NCI-H1436 (cell line): Measurements from ENCODE around the gene LTBP2.

Experiments
- DNase-seq: peaks from one replicate; lab custom pipeline; 2025; lab: John Stamatoyannopoulos, UW

Gene LTBP2

DNA sequence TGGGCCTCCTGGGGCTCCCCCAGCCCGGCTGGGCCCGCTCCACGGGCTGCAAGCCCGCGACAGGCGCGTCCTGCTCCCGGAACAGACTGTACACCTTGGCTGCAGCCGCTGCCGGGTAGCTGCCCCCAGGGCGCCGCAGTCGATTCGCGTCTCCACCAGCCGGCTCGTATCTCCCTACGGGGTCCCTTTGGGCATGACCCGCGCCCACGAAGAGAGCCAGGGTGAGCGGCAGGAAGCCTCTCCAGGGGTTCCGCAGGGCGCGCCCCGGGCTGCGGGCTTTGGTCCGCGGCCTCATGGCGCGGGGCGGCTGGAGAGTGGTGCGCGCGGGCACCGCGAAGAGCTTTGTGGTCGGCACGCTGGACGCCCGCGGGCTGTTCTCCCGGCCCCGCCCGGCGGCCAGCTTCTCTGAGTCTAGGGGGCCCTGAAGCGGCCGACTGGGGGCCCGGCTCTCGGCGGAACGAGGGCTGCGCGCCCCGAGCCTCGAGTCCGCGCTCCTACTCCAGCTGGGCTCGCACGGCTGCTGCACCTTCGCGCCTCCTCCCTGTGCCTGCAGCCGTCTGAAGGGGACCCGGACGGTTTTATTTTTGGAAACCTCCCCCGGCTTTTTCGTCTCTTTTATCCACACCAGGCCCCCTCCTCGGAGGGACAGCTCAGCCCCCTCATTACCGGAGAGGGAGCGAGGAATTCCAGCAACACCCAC, at the start of gene LTBP2:
Gene LTBP2, minus strand, starts transcription at position 588 of the 700 bp plus-strand sequence. Its CDS starts 293 bp downstream, at position 295.
- DNase-seq: no peak

DNA sequence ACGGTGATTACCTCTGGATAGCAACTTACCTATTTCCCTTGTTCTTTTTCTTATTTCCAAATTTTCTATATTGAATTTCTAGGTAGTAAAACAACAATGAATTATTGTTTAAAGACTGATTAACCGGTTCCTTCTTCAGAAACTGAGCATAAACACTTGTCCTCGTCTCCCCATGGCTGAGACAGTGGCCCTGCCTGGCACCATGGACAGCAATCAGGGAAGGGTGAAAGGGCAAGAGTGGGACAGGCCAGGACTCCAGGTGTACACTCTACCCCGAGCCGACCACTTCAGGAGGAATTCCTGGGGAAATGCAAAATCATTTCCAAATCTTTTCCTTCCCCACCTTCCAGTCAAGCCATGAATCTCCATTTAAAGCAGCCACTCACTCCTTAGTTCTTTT, 48.8 kb upstream of the LTBP2 start:
- no peak for DNase-seq

DNA sequence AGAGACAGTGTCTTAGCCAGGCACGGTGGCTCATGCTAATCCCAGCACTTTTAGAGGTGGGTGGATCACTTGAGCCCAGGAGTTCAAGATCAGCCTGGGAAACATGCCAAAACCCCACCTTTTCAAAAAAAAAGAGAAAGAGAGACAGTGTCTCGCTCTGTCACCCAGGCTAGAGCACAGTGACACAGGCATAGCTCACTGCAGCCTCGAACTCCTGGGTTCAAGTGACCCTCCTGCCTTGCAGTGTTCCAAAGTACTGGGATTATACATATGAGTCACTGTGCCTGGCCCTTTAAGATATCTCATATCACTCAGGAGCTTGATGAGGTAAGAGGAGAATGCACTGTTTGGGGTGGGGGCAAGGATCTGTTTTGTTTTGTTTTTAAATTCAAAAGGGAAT, 48.1 kb upstream of the LTBP2 start:
- DNase-seq: no peak

DNA sequence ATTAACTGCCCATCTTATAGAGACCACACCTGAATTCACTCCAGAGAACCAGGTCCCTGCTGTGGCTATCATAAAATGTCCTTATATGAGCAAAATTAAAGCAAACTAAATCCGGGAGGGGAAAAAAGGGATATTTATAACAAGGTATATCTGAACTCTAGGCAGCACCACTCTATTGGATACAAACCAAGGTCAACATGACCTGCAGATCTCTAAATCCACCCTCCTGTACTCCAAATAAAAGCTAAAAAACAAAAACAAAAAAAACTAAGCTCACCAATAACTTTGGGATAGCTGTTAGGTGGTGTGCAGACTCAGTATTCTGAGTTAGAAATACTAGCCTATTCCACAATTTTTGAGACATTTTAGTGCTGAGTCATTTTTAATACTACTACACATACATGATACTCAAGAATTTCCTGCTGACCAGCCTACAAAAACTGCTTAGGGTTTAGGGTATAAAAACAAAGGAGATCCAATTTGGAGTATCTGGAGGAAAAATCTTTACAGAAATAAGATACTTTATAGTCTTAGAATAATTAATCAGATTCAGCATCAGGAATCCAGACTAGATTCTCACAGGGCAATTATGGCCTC, 46.6 kb upstream of the LTBP2 start:
- no peak for DNase-seq

DNA sequence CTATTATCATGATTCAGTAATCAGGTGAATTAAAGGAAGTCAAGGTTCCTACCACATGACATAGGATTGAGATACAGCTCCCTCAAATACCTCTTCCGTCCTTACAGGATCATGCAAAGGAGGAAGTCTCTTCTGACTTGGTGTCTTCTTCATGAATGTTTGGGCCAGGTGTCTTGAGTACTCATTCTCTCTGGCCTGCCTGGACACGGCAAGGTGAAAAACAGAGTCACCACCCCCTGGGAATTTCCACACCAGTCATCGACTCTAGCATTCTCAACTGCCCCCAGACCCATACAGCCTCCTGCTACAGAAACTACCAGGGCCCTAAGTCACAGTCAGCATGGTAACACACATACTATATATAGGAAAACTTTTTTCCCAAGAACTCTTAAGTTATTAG, 44.9 kb upstream of the LTBP2 start:
- DNase-seq: no peak

DNA sequence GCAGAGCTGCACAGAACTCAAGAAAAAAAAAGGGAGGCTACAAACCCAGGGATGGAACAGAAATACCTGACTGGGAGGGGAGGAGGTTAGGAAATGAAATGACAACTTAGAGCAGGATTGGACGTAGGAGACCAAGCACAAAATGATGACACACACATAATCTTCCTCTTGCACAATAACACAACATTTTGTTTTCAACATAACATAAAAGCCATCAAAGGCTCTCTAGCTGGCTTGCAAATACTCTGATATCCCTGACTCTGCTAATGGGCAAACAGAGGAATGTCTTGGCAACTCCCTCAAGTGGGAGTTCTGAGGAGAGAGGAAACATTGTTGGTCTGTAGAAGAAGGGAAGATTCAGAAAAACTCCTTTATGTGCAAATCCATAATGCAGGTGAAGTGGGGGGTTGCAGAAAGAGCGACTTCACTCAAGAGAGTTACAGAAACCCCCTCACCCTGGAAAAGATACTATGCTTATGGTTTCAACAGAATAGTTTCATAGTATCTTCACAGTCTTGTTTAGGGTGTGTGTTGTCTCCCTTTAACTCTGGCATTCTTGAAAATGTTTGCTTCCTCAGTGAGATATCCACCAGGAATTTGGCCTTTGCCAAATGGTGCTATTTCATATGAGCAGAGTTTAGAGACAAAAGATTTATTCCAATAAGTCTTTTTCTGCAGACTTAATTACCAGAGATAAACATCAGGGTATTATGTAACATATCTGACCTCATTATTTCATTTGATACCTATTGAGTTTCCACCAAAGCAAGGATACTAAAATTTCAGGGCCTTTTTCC, 43.8 kb upstream of the LTBP2 start:
- DNase-seq: no peak

DNA sequence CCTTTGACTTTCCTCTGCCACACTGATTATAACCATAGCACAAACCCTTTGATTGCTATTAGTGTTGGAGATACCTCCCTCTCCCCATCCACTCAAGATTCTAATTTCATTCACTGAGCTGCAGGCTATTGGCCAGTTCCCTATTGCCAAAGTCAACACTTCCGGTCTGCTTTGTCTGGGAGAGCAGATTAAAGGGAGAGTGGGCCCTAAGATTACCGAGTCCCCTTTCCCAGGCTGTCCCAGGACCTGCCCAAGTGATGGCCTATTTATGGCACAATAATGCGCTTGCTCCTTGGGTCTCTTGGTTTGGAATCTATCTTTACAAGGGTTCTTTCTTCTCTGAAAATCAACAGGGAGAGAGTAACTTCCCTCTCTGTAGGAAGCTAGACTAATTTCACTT, 42.9 kb upstream of the LTBP2 start:
- no peak for DNase-seq

DNA sequence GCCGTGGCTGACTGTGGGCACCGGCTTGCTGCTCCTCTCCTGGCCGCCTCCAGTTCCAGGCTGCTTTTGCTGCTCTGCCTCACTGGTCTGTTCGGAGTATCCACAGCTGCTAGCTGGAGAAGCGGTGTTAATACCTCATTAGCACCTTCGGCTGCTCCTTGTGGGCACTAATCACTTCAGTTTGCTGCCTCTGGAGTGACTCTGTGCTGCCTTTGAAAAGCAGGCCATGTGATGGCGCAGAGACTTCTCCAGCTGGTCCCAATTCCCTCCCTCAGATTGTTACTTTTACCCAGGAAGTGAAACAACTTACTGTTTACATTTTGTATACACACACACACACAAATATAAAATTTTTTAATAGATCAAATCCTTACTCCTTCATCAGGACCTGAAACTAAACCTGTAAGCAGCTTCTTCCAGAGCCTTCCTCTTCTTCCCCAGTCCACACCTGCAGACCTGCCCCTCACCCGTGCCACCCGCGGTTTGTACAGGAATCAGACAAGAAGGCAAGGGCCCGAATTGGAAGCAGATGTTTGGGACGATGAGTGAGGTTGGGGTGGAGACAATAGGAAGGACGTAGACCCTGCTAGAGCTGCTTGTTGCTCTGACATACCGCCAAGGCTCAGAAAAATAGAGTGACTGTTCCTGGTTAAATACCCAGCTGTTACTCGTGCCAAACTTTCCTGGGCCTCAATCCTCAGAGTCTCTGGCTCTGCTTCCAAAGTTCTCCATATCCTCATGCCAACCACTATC, 41.5 kb upstream of the LTBP2 start:
- no peak for DNase-seq

DNA sequence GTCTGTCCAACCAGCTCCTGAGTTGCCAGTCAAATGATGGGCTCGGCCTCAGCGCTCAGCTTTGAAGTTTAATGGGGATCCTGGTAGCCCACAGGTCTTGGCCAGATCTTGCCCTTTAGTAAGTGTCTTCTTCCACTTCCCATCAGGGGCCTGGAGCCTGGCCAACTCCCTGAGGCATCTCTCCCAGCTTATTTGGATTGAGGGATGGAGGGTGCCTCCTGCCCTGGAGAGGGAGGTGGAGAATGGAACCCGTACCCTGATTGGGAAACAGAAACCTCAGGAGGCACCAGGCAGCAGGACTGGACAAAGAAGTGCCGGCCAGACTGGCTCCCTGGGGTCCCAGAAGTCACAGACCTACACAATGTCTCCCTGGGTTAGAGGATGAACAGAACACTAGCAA, 40.5 kb upstream of the LTBP2 start:
- DNase-seq: no peak

DNA sequence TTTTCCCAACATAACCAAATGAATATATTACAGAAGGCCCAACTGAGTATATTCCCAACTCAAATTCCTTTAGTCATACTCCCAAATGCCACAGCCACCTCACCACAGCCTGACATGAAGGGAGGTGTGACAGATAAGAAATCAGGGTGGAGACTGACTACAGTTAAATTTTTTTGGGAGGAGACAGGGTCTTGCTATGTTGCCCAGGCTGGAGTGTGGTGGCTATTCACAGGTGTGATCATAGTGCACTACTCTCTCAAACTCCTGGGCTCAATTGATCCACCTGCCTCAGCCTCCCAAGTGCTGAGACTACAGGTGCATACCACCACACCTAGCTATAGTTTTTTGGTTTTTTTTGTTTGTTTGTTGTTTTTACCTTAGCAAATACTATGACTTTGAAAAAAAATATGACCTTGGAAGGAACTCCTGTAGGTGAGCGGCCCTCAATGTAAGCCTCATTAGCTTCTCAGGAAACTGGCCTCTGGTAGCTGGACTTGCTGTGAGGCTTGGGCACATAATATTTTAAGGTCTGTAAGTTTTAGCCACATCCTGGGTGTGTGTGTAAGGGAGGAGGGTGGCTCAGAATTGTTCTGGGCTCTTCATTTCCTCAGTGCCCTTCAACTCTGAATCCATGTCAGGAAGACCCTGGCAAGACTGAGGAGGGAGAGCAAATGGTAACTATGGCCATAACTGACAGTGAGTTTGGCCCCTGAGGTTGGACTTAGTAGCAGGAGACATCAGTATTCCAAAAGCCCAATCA, 39.1 kb upstream of the LTBP2 start:
- DNase-seq: no peak

DNA sequence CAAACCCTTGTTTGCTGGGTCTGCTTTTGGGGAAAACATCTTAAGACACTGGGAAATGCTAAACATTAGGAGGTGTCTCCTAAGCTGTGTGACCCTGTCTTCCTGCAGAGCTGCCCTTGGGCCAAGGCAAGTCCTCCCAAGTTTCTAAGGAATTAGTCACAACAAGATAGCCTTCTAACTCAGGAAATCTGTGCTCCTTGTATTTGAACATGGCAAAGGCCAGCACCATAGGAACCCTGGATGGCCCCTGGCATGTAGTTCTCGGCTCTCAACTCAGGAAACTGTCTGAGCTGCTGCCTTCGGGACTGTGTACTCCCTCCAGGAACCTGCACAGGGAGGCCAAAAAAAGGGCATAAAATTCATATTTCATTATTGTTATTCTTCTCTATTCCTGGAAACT, 37.6 kb upstream of the LTBP2 start:
- DNase-seq: no peak

DNA sequence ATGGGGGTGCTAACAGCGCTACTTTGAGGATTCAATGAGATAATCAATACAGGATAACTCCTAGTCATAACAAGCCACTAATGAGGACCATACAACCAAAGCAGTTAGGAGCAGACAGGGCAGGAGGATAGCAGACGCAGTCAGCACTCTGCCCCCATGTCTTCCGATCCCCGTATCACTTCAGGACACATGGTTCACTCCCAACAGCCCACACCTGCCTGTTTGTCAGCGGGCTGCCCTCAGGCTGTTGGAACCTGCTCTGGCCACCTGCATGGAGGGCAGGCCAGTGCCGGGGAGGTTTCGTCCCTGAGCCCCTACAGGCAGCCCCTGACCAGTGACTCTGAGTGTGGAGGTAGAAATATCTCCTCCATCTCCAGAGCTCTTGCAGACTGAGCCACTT, 37.1 kb upstream of the LTBP2 start:
- no peak for DNase-seq

DNA sequence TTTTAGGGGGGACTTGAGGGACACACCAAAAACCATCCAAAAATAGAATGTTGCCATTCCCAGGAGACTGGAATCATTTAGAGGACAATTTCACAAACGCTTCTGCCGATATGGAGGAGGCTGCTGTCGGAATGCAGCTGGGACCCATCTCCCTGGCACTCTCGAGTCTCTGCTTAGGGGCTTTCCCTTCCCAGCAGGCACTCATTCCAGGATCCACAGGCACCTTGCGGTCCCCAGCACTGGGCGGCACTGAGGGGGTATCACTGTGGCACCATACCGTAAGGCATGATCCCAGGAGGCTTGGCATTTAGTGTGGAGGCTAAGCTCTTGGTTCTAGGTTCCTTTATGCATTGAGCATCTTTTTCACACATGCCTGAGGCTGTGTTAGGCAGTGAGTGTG, 36.6 kb upstream of the LTBP2 start:
- no peak for DNase-seq

DNA sequence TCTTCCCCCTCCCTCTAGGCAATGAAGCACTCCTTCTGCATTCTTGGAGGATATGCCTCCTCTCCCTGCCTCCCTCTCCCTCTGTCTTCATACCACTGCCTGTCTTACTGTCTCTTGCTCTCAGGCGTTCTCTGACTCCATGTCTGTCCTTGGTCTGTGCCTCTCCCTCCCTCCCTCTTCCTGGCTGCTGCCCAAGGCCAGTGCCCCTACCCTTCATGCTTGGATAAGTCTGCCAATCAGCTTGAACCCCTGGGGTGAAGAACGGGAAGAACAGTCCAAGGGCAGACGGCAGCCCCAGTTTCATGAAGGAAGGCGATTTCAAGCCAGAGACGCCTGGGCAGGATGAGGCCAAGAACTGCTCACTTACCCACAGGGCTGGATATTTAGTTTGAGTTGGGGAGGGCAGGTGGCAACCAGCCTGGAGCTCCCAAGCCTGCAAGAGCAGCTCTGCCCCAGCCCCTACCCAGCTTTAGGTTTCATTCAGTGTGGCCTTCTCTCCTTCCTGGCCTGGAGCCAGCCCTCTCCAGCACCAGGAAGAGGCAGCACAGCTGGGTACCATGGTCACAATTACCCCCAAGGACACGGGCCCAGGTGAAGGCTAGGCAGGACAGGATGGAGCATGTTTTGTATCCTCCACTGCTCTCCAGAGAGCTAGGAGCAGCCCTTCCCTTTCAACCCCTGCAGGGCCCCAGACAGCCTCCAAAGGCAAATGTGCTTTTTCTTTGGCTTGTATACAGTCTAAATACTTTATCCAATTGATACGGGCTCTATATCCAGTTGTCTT, 35.8 kb upstream of the LTBP2 start:
- peak; percentile 23 for DNase-seq

DNA sequence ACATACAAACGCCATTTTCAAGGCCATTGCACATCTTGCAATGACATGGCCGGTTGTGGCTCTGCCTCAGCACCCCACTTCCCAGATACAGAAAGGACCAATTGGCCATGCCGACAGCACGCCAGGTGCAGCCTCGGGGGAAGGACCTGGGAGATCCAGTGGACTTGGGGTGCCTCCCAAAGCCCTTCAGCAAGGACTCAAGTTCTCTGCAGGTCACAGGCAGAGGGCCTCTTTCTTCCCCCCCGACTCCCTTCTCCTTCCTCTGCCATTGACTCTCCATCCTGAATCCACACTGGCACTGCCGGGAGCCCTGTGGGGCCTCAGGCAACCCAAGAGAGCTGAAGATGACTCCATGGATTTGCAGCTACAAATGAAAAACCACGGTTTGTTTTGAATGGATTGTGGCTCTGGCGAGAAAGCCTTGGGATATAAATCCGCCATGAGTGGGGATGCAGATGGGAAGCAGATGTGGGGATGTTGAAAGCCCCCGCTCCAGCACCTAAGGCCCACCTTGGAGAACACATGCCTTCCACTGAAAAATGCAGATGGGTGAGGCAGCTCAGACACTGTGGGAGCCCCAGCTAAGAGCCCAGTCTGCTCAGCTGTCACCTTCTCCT, 35.1 kb upstream of the LTBP2 start:
- DNase-seq: no peak

DNA sequence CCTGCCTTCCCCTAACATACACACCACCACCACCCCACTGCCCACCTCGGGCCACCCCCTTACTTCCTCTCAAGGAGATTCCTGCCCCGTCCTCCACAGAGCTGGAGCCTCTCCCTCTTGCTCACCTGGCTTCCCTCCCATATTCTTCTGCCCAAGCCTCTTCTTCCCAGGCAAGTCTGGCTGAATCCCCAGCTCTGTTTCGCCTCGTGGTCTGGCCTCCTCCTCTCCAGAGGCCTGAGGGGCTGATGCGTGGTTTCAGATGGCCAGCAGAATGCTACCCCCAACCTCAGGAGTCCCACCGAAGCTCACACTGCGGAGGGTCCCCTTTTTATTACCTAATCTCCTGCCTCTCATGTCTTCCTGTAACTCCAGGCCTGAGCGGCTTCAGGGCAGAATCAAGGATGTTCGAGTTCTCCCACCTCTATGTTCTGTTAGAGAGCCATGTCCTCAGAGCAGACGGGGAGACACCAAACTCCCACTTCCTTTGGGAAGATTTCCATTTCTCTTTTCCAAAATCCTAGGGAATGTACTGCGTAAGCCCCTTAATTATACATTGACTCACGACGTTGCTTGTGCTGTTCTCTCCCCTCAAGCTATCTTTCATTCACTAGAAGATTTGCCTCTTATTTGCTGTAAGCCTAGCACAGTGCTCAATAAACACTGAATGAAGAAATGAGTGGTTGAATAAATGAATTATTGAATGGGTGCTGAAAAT, 33.9 kb upstream of the LTBP2 start:
- DNase-seq: no peak

DNA sequence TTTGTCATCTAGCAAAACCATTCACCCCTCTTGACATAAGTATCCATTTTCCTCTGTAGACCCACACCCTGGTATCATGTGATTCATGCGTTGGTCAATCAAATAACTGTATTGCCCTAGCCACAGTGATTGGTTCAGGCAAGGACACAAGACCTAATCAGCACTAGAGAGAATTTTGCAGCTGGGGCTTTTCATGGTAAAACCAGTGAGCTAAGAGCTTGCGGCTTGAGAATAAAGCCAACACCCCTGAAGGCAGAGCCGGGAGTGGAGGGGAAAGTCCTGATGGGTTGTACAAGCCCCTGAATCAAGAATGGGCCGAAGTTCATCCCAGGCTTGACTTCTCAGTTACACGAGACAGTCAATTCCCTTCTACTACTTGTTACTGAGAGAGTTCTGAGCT, 33.2 kb upstream of the LTBP2 start:
- DNase-seq: no peak

DNA sequence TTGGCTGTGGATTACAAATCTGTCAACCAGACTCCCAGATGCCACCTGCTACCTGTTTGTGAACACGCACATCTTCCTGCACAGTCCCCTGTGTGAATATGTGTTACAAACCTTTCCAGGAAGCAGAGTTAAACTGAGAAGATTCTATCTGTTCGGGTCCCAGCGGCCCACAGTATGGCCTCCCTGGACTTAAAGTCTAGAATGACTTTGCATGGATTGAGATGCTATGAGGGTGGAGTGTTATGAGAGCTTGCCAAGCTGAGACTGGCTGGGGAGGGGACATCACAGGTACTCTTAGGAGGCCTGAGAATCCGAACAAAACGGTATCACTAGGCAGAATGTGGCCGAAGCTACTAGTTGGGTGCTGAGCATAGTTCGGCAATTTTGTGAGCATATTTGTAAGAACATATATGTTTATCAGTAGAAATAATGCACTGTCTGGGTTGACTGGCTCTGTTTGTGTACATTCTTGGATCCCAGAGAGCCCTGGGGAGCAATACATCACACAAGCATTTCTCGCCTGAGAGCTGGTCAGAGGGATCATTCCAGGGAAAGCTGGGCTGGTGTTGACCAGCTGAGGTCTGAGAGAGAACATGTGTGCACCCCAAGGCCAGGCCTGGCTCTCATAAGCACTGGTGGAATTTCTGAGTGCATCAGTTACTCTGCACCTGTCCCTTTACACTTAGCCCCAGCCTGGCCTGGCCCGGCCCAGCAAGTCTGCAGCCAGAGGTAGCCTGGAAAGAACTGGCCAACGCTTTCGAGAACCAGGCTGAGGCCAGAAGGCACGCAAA, 29.8 kb upstream of the LTBP2 start:
- DNase-seq: no peak

DNA sequence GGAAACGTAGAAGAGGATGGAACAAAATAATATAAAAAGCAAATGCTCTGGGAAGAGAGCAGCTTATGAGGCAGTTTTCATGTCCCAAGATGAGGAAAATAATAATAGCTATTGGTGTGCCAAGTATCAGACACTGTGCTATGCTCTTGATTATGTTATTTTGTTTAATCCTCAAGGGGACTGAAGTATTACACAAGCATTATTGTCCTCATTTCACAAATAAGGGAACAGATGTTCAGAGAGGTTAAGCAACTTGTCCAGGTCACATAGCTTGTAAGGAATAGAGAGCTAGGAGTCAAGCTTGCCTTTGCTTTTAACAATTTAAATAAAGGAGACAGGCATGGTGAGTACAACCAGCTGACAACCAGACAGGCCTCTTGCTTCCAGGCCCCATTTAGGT, 26.9 kb upstream of the LTBP2 start:
- no peak for DNase-seq
